NCI-H524 (cell line): ENCODE measurements around the gene FOXN1.
"Not testable (repeated sequence)": the region's sequence is repeated elsewhere in the genome, so short reads cannot be mapped to it uniquely, and the experiment has no call there.

Experiments
- DNase-seq, 2 experiments: peaks; one replicate each; lab custom pipeline; 2025; lab: John Stamatoyannopoulos, UW

FOXN1 gene

GRCh38 chr17:28574526-28574925 lies 68.4 kb downstream of the FOXN1 start:
- no peak for DNase-seq

GRCh38 chr17:28575126-28575795 lies 69.1 kb downstream of the FOXN1 start:
- peak in 1 of 2 experiments; percentile 21 for DNase-seq

- DNase-seq: not testable (repeated sequence)
Measured at GRCh38 chr17:28576016-28576415, 69.9 kb downstream of the FOXN1 start.

DNA sequence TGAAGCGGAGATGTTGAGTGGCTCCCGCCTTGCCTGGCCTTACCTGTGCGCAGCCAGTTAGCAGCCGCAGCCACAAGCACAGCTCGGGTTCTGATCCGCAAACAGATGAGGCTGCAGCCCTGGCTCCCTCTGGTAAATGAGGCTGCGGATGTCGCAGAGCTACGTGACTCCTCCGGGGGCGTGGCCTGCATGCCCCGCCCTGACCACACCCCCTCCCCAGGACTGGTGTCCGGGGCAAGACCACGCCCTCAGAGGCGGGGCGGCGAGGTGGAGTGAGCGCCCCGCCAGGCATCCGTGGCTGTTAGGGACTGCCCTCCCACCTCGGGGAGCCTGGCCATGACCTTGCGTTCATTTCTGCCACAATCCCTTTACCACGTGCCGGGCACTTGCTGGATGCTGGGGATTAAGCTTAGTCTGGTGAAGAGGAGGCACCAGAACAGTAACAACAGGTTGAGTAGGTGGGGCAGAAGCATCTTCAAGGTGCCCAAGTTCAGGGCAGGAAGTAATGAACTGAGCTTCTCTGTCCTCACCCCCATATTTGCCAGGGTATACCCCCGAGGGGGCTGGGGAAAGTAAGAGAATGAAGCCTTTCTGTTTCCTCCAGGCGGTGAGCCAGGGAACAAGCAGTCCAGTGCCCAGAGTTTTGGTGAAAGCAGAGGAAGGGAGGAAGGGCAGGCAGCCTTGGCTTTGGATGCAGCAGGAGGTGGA lies 70.8 kb downstream of the FOXN1 start, which contains the start of gene ALDOC:
ALDOC (minus strand) TSS at position 138 of the 708 bp plus-strand sequence. CDS start 1,363 bp downstream, outside the sequence.
- DNase-seq: peak; percentile 17 to 41

DNA sequence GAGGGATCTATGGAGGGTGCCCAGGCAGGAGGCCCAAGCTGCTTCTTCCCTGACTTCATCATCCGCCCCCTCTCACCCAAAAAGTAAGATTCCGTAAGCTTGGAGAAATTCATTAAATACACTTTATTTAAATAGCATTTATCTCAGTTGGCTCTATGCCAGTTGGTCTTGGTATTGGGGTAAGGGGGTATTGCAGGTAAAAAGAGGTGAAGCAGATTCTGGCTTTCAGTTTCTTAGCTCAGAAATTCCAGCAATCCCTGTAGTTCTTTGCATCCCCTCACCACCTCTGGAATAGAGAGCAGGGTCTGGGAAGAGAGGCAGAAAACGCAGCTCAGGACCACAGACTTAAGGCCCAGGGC lies 71.3 kb downstream of the FOXN1 start:
- no peak for DNase-seq

GRCh38 chr17:28578246-28579195 lies 72.4 kb downstream of the FOXN1 start:
- DNase-seq: no peak

- DNase-seq: no peak
Measured at GRCh38 chr17:28579526-28579925, 73.4 kb downstream of the FOXN1 start.

GRCh38 chr17:28580959-28581358 lies 74.8 kb downstream of the FOXN1 start:
- DNase-seq: no peak

DNA sequence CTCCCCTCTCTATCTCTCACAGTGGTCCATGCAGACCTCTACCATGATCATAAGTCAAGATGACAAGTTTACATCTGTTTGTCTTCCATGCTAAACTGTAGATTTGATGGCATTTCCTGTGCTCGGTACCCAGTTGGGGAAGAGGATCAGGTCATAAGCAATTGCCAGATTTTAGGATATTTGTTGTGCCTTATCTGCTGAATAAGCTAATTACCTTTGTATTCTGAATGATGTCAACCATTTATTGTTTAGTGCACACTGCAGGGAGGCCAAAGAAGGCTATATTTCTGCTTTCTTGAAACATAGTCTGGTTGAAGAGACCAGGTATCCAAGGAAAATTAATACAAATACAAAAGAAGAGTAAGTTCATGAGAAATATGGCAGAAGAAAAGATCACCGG lies 76.4 kb downstream of the FOXN1 start:
- no peak for DNase-seq

DNA sequence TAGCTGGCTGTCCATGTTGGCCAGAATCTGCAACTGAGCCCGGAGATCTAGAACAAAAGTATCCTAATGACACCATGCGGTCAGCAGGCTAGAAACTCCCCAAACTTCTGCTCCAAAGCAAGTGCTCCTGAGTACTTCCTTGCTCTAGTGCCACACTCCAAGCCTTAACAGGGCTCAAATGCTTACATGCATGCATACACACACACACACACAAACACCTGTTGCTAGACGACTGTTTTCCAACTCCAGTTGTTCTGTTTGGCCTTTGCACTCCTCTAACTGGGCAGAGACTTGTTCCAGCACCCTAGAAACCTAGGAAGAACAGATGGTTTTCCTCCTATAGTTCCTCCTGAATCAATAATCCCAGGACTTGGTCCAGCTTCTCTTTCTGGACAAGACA lies 78.3 kb downstream of the FOXN1 start:
- no peak for DNase-seq

DNA sequence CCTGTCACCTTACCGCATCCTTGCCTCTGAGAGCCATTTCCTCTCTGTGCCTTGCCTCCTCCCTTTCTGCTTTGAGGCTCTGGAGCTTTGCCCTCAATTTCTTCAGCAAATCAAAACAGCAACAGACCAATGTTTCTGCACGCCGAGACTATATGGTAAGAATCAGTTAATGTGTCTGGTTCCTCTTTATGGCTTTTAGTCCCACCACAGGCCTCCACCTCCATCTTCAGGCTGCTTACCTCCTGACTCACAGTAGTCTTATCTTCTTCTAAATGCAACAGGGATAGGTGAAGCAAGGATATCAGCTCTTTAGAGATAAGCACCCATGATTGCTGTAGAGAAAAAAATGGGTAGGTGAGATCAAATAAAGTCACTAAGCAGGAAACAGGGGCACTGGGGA lies 79.7 kb downstream of the FOXN1 start:
- DNase-seq: no peak
